A673 (cell line): ENCODE measurements around the gene DNAH9. TPM values are rescaled to one million over a fixed set of nuclear protein-coding genes. Genes with fewer than 3 reads are reported as not detected.

Experiments
- BruUV-seq: library from RNA; stranded (reverse); fragments of 400-500 nt; replicated peaks from 2 replicates; lab custom pipeline; 2021; lab: Mats Ljungman, UMichigan
- CTCF ChIA-PET: fragments of 300-600 bp; sonication (Branson Sonifier 250); formaldehyde crosslinking; loops from one replicate; lab custom pipeline; 2022; ENCODE audit warnings: antibody characterized with exemption; lab: Charles Lee
- POLR2A ChIA-PET: fragments of 300-600 bp; sonication (Branson Sonifier 250); formaldehyde crosslinking; loops from one replicate; lab custom pipeline; 2022; ENCODE audit warnings: antibody characterized with exemption; ENCODE audit not compliant: low non-redundant PET; lab: Charles Lee
- DNase-seq: peaks from one replicate; pipeline ENCODE4 v3.0.0-alpha.2; 2015; ENCODE audit warnings: low spot score
- H3K27ac ChIP-seq: fragments of 200-600 bp; sonication (generic); 2 replicates; pipeline ENCODE4 v1.5.1; 2016; ENCODE audit warnings: mixed run types, low read depth, mild to moderate bottlenecking, mixed read lengths, antibody characterized with exemption, low read length; ENCODE audit not compliant: poor library complexity, severe bottlenecking
- H3K27me3 ChIP-seq: fragments of 200-600 bp; sonication (generic); replicated peaks from 2 replicates; pipeline ENCODE4 v1.6.1; 2017; ENCODE audit warnings: mixed run types, low read depth, mild to moderate bottlenecking, mixed read lengths, antibody characterized with exemption, low read length; ENCODE audit not compliant: insufficient read depth, poor library complexity
- H3K36me3 ChIP-seq: fragments of 200-600 bp; sonication (generic); 2 replicates; pipeline ENCODE4 v1.6.1; 2016; ENCODE audit warnings: mixed run types, mild to moderate bottlenecking, mixed read lengths, antibody characterized with exemption, low read length; ENCODE audit not compliant: insufficient read depth, poor library complexity, severe bottlenecking
- H3K4me1 ChIP-seq: fragments of 200-600 bp; sonication (generic); 2 replicates; pipeline ENCODE4 v1.6.1; 2017; ENCODE audit warnings: mixed run types, mild to moderate bottlenecking, mixed read lengths, antibody characterized with exemption, low read length; ENCODE audit not compliant: insufficient read depth, poor library complexity, severe bottlenecking
- H3K4me3 ChIP-seq: fragments of 200-600 bp; sonication (generic); 2 replicates; pipeline ENCODE4 v1.5.1; 2016; ENCODE audit warnings: low read depth, mixed run types, mild to moderate bottlenecking, mixed read lengths, low read length; ENCODE audit not compliant: poor library complexity, severe bottlenecking
- H3K9me3 ChIP-seq: fragments of 200-600 bp; sonication (generic); 2 replicates; pipeline ENCODE4 v1.6.1; 2016; ENCODE audit warnings: mixed run types, low read depth, mild to moderate bottlenecking, mixed read lengths, antibody characterized with exemption, low read length; ENCODE audit not compliant: poor library complexity, severe bottlenecking
- CTCF ChIP-seq: fragments of 300-800, 200-600 bp; sonication (generic); conservative IDR thresholded peaks from 2 replicates; pipeline ENCODE4 v1.5.1; 2017; ENCODE audit warnings: low read depth, mild to moderate bottlenecking, antibody characterized with exemption, low read length, moderate library complexity, mixed read lengths
- EZH2 ChIP-seq: fragments of 200-600 bp; sonication (generic); IDR thresholded peaks from 2 replicates; pipeline ENCODE4 v1.6.1; 2017; ENCODE audit warnings: borderline replicate concordance, low read depth, mild to moderate bottlenecking, mixed read lengths, antibody characterized with exemption, low read length; ENCODE audit not compliant: poor library complexity, severe bottlenecking
- intact Hi-C: fragments of 100-400 bp; cut with micrococcal nuclease; formaldehyde crosslinking; loops from one replicate; pipeline ENCODE4 v1.10.0; 2022; ENCODE audit not compliant: unreplicated experiment
- total RNA-seq: library from RNA; stranded (reverse); gene quantifications from 2 replicates; pipeline ENCODE4 v1.2.3, GENCODE V29; 2021

Gene DNAH9
- total RNA-seq, 1 experiment from 2014 or later = 6.6 TPM

- no TSS peak for BruUV-seq
- H3K27me3 ChIP-seq = no peaks in the 10 kb centered on the region
- CTCF ChIA-PET = interaction anchor here (0.6 kb wide), 1 partner anchor 896 kb away, joined by 5 read pairs; no protein-coding TSS in a partner anchor
Observed at GRCh38 chr17:11768106-11768505, 169.8 kb downstream of the DNAH9 start.

GRCh38 chr17:11768981-11769380 is 170.7 kb downstream of the DNAH9 start:
- intact Hi-C loops = no loop called here
- no peaks in the 10 kb centered on the region for H3K36me3 ChIP-seq
- no peaks in the 10 kb centered on the region for H3K9me3 ChIP-seq
- no peaks in the 10 kb centered on the region for H3K4me1 ChIP-seq
- TF ChIP-seq CTCF (no peak), EZH2 (no peak)
- no TSS peak for BruUV-seq
- ChIA-PET CTCF (no interaction called here), POLR2A (no interaction called here)
- H3K27me3 ChIP-seq = no peaks in the 10 kb centered on the region
- no peak for DNase-seq
- no peak overlapping the region for H3K4me3 ChIP-seq
- H3K27ac ChIP-seq = no peak overlapping the region

More at GRCh38 chr17:11768106-11768505, 169.8 kb downstream of the DNAH9 start:
- TF ChIP-seq CTCF (no peak), EZH2 (no peak)
- no peak for DNase-seq
- H3K27ac ChIP-seq = no peak overlapping the region
- H3K36me3 ChIP-seq = no peaks in the 10 kb centered on the region
- POLR2A ChIA-PET = no interaction called here
- intact Hi-C loops = no loop called here
- no peak overlapping the region for H3K4me3 ChIP-seq
- H3K9me3 ChIP-seq = no peaks in the 10 kb centered on the region
- H3K4me1 ChIP-seq = no peaks in the 10 kb centered on the region

- BruUV-seq = no TSS peak
- CTCF ChIA-PET = no interaction called here
- H3K4me1 ChIP-seq = no peaks in the 10 kb centered on the region
Observed at GRCh38 chr17:11772031-11772430, 173.8 kb downstream of the DNAH9 start.

More at GRCh38 chr17:11772031-11772430, 173.8 kb downstream of the DNAH9 start:
- no peak overlapping the region for H3K4me3 ChIP-seq
- intact Hi-C loops = loop anchor here (10.0 kb wide), 1 partner anchor 163 kb away; no protein-coding TSS in a partner anchor
- POLR2A ChIA-PET = no interaction called here
- no peaks in the 10 kb centered on the region for H3K27me3 ChIP-seq
- H3K36me3 ChIP-seq = no peaks in the 10 kb centered on the region
- DNase-seq = no peak
- H3K27ac ChIP-seq = no peak overlapping the region
- no peak for TF ChIP-seq EZH2
- no peak for TF ChIP-seq CTCF
- no peaks in the 10 kb centered on the region for H3K9me3 ChIP-seq
